Cardiac fibroblast (primary cell): ENCODE data around the gene CACNA1D.

ENCODE experiments used
- DNase-seq, 2 donors: peaks; one replicate each; pipeline versions ENCODE4 v3.0.0 to v3.0.0-alpha.2; 2010; ENCODE audit warnings: low read depth in 2 of 2
- H3K4me3 ChIP-seq, 2 donors: replicated peaks in 1 of 2; 1 replicate in 1 of 2; 2 replicates in 1 of 2; pipeline ENCODE4 v1.5.1; 2011; ENCODE audit warnings: low read depth in 2 of 2, low read length in 2 of 2, mild to moderate bottlenecking in 2 of 2, moderate library complexity in 1 of 2
- TF ChIP-seq, protein P1 (sequence below): IDR thresholded peaks from one replicate; pipeline ENCODE4 v1.5.1; 2011; ENCODE audit warnings: low read depth, mild to moderate bottlenecking, low read length, inconsistent platforms

Gene CACNA1D

GRCh38 chr3:53824795-53825194, 330.4 kb downstream of the CACNA1D start:
- DNase-seq: no peak
- TF ChIP-seq, protein P1, sequence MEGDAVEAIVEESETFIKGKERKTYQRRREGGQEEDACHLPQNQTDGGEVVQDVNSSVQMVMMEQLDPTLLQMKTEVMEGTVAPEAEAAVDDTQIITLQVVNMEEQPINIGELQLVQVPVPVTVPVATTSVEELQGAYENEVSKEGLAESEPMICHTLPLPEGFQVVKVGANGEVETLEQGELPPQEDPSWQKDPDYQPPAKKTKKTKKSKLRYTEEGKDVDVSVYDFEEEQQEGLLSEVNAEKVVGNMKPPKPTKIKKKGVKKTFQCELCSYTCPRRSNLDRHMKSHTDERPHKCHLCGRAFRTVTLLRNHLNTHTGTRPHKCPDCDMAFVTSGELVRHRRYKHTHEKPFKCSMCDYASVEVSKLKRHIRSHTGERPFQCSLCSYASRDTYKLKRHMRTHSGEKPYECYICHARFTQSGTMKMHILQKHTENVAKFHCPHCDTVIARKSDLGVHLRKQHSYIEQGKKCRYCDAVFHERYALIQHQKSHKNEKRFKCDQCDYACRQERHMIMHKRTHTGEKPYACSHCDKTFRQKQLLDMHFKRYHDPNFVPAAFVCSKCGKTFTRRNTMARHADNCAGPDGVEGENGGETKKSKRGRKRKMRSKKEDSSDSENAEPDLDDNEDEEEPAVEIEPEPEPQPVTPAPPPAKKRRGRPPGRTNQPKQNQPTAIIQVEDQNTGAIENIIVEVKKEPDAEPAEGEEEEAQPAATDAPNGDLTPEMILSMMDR: no peak
- no peak overlapping the region for H3K4me3 ChIP-seq

DNA sequence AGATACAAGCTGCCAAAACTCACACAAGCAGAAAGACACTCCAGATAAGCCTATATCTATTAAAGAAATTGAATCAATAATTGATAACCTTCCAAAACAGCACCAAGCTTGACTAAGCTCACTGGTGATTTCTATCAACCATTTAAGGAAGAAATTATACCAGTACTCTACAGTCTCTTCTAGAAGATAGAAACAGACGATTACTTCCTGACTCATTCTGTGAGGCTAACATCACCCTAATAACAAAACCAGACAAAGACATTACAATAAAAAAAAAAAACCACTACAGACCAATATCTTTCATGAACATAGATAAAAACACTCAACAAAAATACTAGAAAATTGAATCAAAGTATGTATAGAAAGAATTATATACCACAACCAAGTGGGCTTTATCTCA, 331.6 kb downstream of the CACNA1D start:
- TF ChIP-seq, protein P1: no peak
- DNase-seq: no peak
- H3K4me3 ChIP-seq: no peak overlapping the region

DNA sequence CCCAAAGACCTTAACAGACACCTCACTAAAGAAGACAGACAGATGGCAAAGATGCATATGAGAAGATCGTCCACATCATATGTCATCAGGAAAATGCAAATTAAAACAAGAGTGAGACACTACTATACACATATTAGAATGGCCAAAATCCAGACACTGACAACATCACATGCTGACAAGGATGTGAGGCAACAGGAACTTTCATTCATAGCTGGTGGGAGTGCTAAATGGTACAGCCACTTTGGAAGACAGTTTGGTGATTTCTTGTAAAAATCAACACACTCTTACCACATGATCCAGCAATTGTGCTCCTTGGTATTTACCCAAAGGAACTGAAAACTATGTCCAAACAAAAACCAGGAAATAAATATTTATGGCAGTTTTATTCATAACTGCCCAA, 334.2 kb downstream of the CACNA1D start:
- DNase-seq: no peak

GRCh38 chr3:53829605-53830004, 335.2 kb downstream of the CACNA1D start:
- TF ChIP-seq, protein P1: no peak
- no peak for DNase-seq

More for the DNA sequence above, 334.2 kb downstream of the CACNA1D start:
- no peak overlapping the region for H3K4me3 ChIP-seq
- TF ChIP-seq, protein P1: no peak

GRCh38 chr3:53830944-53831343, 336.5 kb downstream of the CACNA1D start:
- TF ChIP-seq, protein P1: no peak
- no peak for DNase-seq
- no peak overlapping the region for H3K4me3 ChIP-seq

More at GRCh38 chr3:53829605-53830004, 335.2 kb downstream of the CACNA1D start:
- H3K4me3 ChIP-seq: no peak overlapping the region

GRCh38 chr3:53833053-53833645, 338.7 kb downstream of the CACNA1D start:
- no peak overlapping the region for H3K4me3 ChIP-seq
- no peak for DNase-seq
- TF ChIP-seq, protein P1: no peak

GRCh38 chr3:53833700-53834099, 339.3 kb downstream of the CACNA1D start:
- DNase-seq: no peak
- TF ChIP-seq, protein P1: no peak
- no peak overlapping the region for H3K4me3 ChIP-seq
